Glutamatergic neuron (in vitro differentiated cells): Measurements from ENCODE around the gene NOS1. TPM values are rescaled to one million over a fixed set of nuclear protein-coding genes. Genes with fewer than 3 reads are reported as not detected.

Experiments used
- DNase-seq: peaks from one replicate; pipeline ENCODE4 v3.0.0; 2022
- H3K27ac Mint-ChIP-seq: one replicate; pipeline ENCODE4 v1.8.0; 2020; ENCODE audit warnings: mild to moderate bottlenecking, mixed read lengths, inconsistent platforms; ENCODE audit not compliant: unreplicated experiment
- H3K27me3 Mint-ChIP-seq: one replicate; pipeline ENCODE4 v1.8.0; 2020; ENCODE audit warnings: mild to moderate bottlenecking, moderate library complexity, mixed read lengths, inconsistent platforms; ENCODE audit not compliant: unreplicated experiment
- H3K36me3 Mint-ChIP-seq: one replicate; pipeline ENCODE4 v1.8.0; 2020; ENCODE audit warnings: mild to moderate bottlenecking, mixed read lengths, inconsistent platforms; ENCODE audit not compliant: unreplicated experiment
- H3K4me1 Mint-ChIP-seq: one replicate; pipeline ENCODE4 v1.8.0; 2020; ENCODE audit warnings: mild to moderate bottlenecking, low read depth, mixed read lengths, inconsistent platforms; ENCODE audit not compliant: unreplicated experiment
- H3K4me3 Mint-ChIP-seq: one replicate; pipeline ENCODE4 v1.8.0; 2020; ENCODE audit warnings: mild to moderate bottlenecking, mixed read lengths, inconsistent platforms; ENCODE audit not compliant: unreplicated experiment
- H3K9me3 Mint-ChIP-seq: one replicate; pipeline ENCODE4 v1.8.0; 2020; ENCODE audit warnings: mild to moderate bottlenecking, moderate library complexity, mixed read lengths, inconsistent platforms; ENCODE audit not compliant: unreplicated experiment
- total RNA-seq: library from RNA; stranded (reverse); fragmentation: NEBNext Ultra II Directional; extraction: Animal tissue kit (Norgen Biotek cat#: 25700); gene quantifications from one replicate; pipeline ENCODE4 v1.2.1, GENCODE V29; 2021; ENCODE audit not compliant: unreplicated experiment
- TF ChIP-seq, protein P1 (sequence below): fragments of 200-600 bp; sonication (generic); IDR thresholded peaks from one replicate; pipeline ENCODE4 v1.5.0; 2021; ENCODE audit not compliant: partially characterized antibody, unreplicated experiment

The NOS1 gene
- total RNA-seq, 1 donor from 2014 or later, result 0.96 TPM

DNA sequence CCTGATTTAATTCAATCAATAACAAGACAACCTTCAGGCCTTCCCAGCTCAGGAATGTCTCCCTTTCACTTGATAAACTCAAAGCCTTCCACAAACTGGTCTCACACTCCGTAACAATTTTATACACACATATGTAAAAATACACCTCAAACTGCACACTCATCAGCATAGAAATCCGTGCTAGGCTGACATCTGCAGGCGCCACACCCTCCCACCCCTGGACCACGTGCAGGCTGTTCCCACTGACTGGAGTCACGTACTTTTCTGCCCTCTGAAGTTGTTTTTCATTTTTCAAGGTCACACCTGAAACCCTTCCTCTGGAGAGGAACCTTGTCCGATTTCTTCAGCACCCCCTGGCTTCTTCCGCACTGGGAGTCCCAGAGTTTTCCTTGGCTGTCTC lies 198.8 kb downstream of the NOS1 start:
- Mint-ChIP-seq H3K36me3 (peaks cover 5% of the 10 kb centered on the region), H3K27me3 (peaks cover 5% of the 10 kb centered on the region), H3K27ac (no peak overlapping the region), H3K9me3 (no peaks in the 10 kb centered on the region), H3K4me3 (no peak overlapping the region), H3K4me1 (no peaks in the 10 kb centered on the region)
- no peak for DNase-seq
- TF ChIP-seq, protein P1, sequence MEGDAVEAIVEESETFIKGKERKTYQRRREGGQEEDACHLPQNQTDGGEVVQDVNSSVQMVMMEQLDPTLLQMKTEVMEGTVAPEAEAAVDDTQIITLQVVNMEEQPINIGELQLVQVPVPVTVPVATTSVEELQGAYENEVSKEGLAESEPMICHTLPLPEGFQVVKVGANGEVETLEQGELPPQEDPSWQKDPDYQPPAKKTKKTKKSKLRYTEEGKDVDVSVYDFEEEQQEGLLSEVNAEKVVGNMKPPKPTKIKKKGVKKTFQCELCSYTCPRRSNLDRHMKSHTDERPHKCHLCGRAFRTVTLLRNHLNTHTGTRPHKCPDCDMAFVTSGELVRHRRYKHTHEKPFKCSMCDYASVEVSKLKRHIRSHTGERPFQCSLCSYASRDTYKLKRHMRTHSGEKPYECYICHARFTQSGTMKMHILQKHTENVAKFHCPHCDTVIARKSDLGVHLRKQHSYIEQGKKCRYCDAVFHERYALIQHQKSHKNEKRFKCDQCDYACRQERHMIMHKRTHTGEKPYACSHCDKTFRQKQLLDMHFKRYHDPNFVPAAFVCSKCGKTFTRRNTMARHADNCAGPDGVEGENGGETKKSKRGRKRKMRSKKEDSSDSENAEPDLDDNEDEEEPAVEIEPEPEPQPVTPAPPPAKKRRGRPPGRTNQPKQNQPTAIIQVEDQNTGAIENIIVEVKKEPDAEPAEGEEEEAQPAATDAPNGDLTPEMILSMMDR, result no peak

DNA sequence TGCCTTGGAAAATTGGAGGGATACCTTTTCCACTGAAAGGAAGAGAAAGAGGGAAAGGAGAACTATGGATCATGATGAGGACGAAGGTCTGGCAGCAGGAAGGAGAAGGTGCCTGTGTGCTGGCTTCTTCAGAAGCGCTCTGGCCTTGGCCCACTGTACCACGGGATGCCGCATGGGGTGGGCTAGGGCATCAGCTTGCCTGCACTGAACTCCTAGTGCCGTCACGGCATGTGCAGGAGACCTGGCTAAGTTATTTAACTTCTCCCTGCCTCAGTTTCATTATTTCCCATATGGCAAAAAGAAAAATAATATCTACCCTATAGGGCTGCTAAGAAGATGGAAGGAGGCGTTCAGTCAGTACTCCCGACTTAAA lies 199.3 kb downstream of the NOS1 start:
- DNase-seq, result no peak
- TF ChIP-seq, protein P1, result no peak
- peaks cover 5% of the 10 kb centered on the region for H3K36me3 Mint-ChIP-seq
- no peak overlapping the region for H3K27ac Mint-ChIP-seq
- peaks cover 5% of the 10 kb centered on the region for H3K27me3 Mint-ChIP-seq
- H3K4me1 Mint-ChIP-seq, result no peaks in the 10 kb centered on the region
- H3K9me3 Mint-ChIP-seq, result no peaks in the 10 kb centered on the region
- no peak overlapping the region for H3K4me3 Mint-ChIP-seq

DNA sequence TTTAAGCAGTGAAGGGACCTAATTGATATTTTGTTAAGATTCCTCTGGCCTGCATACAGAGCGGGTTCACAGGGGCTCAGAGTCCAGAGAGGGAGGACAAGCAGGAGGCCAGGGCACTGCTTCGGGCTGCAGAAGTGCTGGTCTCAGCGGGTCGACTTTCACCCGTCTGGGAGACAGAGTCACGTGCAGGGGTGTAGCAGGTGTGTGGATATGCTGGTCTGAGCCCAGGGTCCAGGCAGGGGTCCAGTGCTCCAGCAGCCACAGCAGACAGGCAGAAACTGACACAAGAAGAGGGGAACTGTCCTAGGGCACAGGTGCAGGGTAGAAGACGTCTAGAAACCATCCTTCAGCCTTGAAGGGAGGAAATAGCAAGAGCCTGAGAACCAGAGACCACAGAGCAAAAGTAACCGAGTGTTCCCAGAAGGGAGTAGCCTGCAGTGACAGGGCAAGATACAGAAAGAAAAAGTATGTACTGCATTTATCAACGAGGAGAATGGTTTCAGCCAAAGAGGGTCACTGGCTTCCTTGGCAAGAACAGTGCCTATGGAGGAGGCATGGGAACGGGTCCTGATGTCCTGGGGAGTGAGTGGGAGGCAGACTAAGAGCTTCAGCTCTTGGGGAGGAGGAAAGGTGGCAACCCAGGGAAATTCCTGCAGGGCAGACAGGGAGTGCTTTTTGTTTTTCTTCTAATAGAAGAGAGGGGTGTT lies 199.8 kb downstream of the NOS1 start:
- Mint-ChIP-seq H3K4me3 (no peak overlapping the region), H3K36me3 (peaks cover 5% of the 10 kb centered on the region), H3K27me3 (peaks cover 5% of the 10 kb centered on the region), H3K9me3 (no peaks in the 10 kb centered on the region), H3K4me1 (no peaks in the 10 kb centered on the region), H3K27ac (no peak overlapping the region)
- no peak for DNase-seq
- TF ChIP-seq, protein P1, result no peak

DNA sequence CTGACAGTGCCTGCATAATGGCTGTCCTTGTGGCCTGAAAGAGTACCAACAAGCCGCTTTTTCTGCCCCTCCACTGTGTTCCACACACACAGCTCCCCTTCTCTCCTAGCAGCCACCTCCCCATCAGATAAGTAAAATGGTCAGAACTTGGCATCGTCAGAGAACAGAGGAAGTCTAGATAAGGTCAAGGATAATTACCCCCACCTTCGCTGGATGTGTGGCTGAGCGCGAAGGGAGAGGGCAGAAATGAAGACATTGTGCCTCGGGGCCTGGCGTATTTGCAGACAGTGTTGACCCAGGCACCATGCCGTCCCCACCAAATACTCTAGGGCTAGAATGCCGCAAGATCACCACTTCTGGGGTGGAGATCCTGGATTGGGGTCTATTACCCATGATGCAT lies 201.8 kb downstream of the NOS1 start:
- no peak for DNase-seq
- no peak overlapping the region for H3K27ac Mint-ChIP-seq
- TF ChIP-seq, protein P1, result no peak
- no peak overlapping the region for H3K4me3 Mint-ChIP-seq
- no peaks in the 10 kb centered on the region for H3K4me1 Mint-ChIP-seq
- peaks cover 5% of the 10 kb centered on the region for H3K27me3 Mint-ChIP-seq
- peaks cover 5% of the 10 kb centered on the region for H3K36me3 Mint-ChIP-seq
- no peaks in the 10 kb centered on the region for H3K9me3 Mint-ChIP-seq

DNA sequence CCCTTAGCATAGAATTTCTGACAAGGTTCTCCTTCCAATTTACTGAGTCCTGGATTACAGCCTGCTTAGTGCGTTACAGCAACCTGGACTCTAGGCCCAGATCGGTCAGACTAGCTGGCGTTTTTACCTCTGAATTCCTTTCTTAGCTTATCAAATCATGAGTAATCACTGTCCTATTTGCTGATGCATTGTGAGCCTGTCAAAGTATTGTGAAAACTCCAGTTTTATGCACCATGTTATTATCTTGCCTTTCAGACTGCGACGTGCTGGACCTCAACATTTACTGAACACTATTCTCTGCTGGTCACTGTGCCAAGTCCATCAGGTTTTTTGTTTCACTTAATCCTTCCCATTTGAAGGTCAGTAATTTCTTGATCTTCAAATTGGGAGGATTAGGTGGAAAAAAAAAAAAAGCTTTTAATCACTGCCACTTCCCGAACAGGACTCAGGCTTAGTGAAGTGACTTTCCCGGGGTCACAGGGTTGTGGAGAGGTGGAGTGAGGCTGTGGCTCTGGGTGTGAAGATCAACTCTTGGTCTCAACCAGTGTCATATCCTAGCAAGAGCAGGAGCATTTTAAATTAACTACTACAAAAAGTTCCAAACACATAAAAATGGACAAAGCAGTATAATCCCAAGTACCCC lies 202.4 kb downstream of the NOS1 start:
- no peaks in the 10 kb centered on the region for H3K4me1 Mint-ChIP-seq
- no peak for DNase-seq
- peaks cover 6% of the 10 kb centered on the region for H3K27me3 Mint-ChIP-seq
- H3K27ac Mint-ChIP-seq, result no peak overlapping the region
- no peak overlapping the region for H3K4me3 Mint-ChIP-seq
- H3K36me3 Mint-ChIP-seq, result peaks cover 5% of the 10 kb centered on the region
- H3K9me3 Mint-ChIP-seq, result no peaks in the 10 kb centered on the region
- TF ChIP-seq, protein P1, result no peak

Other genes starting within 250 kb of the NOS1 start
- 52.7 TPM for gene FBXO21, start 171.2 kb downstream of the NOS1 start, total RNA-seq